K562 treated with DMSO at 1 percent for 24 hours (cell line): ENCODE measurements around the gene NDUFA12. TPM values are rescaled to one million over a fixed set of nuclear protein-coding genes. Genes with fewer than 3 reads are reported as not detected.

Source experiments
- total RNA-seq: library from RNA; unstranded; fragments of 300-600 nt; gene quantifications from 2 replicates; pipeline ENCODE4 v1.2.3, GENCODE V29; 2022; ENCODE audit warnings: low read depth; ENCODE audit not compliant: insufficient read depth

Gene NDUFA12
- 136 and 143 TPM in 2 replicates for total RNA-seq

DNA sequence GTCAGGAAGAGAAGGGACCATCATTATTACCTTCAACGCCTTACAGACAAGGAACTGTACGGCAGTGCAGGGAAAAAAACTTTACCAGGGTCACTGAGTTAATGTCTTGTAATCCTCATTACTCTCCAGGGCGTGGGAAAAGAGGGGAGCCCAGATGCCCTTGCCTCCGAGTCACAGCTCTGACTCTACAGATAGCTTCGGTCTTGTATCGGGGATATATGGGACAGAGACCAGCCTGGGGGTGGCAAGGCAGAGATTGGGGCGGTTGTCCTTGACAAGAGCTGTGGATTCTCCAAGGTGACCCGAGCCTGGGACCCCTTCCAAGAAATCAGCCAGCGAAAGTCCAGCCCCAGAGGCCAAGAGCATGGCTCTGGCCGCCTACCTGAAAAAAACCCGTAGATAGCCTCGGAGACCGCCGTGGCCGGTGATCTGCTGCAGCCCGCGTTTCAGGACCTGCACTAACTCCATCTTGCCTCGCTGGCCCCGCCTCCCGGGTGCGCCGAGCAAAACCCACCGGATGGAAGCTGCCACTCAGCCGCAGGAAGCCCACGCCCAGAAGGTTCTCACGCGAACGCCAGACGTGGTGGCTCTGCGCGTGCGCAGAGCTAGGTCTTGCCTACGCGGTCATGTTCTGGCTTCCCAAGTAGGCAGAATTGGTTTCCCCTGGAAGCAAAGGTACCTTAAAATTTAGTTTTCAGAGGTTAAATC lies at the start of gene NDUFA12:
Gene NDUFA12, minus strand, starts transcription at position 485 of the 708 bp plus-strand sequence. Its CDS starts 17 bp downstream, at position 468.

Other genes with a start within 250 kb of the NDUFA12 start
- gene NR2C1, start 69.9 kb upstream of the NDUFA12 start, total RNA-seq = 10.4 and 13.7 TPM in 2 replicates
- gene FGD6, start 213.8 kb upstream of the NDUFA12 start, total RNA-seq = 3.0 and 3.5 TPM in 2 replicates
- 11.4 and 15.5 TPM in 2 replicates for gene VEZT, start 214.1 kb upstream of the NDUFA12 start, total RNA-seq